ENCODE data around the gene FAM184B. TPM values are rescaled to one million over a fixed set of nuclear protein-coding genes. Genes with fewer than 3 reads are reported as not detected.

The FAM184B gene
- total RNA-seq, 1 experiment from 2014 or later = 0.09 TPM

DNA sequence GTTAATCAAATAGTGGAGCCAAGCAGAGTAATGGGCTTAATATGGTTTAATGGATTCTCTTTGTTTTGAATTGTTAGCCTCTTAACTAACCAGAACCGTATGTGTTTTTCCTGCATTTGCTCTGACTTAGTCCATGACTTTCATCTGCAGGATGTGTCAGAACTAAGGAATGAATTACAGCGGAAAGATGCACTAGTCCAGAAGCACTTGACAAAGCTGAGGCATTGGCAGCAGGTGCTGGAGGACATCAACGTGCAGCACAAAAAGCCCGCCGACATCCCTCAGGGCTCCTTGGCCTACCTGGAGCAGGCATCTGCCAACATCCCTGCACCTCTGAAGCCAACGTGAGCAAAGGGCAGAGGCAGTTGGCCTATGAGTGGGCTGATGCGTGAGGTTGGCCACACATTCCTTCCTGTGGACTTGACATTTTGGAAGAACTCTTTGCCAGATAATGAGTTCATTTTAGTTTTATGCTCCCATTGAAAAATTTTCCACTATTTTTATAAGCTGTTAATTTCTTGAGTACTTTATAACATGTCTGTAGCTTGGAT is 157.9 kb downstream of the FAM184B start:
- Mint-ChIP-seq H3K27me3 (ENCODE audit: low read depth) (no peaks in the 10 kb centered on the region), H3K36me3 (ENCODE audit: insufficient read depth in 1 of 3, low read depth in 3 of 3) (peaks cover 59 to 95% (median 91%) of the 10 kb centered on the region in 3 experiments), H3K4me3 (no peak overlapping the region), H3K9me3 (no peaks in the 10 kb centered on the region), H3K27ac (no peak overlapping the region), H3K4me1 (peaks cover 2 to 3% of the 10 kb centered on the region in 2 experiments; a peak in 3 of 4 replicates)
- no peak overlapping the region for H4K5ac ChIP-seq (ENCODE audit: insufficient read length, low read depth, low read length)
- no peak overlapping the region for H3T11ph ChIP-seq (ENCODE audit: low read length)
- H2BK12ac ChIP-seq (ENCODE audit: insufficient read length, low read depth, low read length) = no peak overlapping the region
- no peak overlapping the region for H3K9ac ChIP-seq (ENCODE audit: extremely low read depth, insufficient read length, low read length)
- no peaks in the 10 kb centered on the region for H3K23me2 ChIP-seq (ENCODE audit: insufficient read length, low read depth, low read length, poor library complexity, severe bottlenecking)
- H2BK20ac ChIP-seq (ENCODE audit: low read depth, low read length, poor library complexity, severe bottlenecking) = no peak overlapping the region
- no peaks in the 10 kb centered on the region for H3K4me1 ChIP-seq (ENCODE audit: insufficient read depth, low read length)
- H4K20me1 ChIP-seq (ENCODE audit: control insufficient read depth, insufficient read depth, insufficient read length) = no peaks in the 10 kb centered on the region
- no peak overlapping the region for H3K14ac ChIP-seq (ENCODE audit: insufficient read depth, low read length)
- no peak overlapping the region for H3K18ac ChIP-seq (ENCODE audit: insufficient read length, low read depth, low read length)
- DNase-seq = no peak
- H2AK5ac ChIP-seq (ENCODE audit: insufficient read length, low read length) = no peak overlapping the region
- H4K91ac ChIP-seq (ENCODE audit: insufficient read length, low read depth, low read length) = no peak overlapping the region
- no peaks in the 10 kb centered on the region; the same call in 1 of the 2 replicates for H3K27me3 ChIP-seq (ENCODE audit: insufficient read depth, low read length)
- H2BK5ac ChIP-seq (ENCODE audit: insufficient read length, low read length) = no peak overlapping the region
- H3K9me3 ChIP-seq (ENCODE audit: control insufficient read depth, low read depth, low read length) = no peaks in the 10 kb centered on the region
- no peak overlapping the region for H3K4ac ChIP-seq (ENCODE audit: low read depth, low read length)
- no peak overlapping the region for H3K27ac ChIP-seq (ENCODE audit: insufficient read length, low read depth, low read length)
- no peak overlapping the region for H3K4me2 ChIP-seq (ENCODE audit: insufficient read depth, insufficient read length, low read length)
- no peak overlapping the region for H2AFZ ChIP-seq (ENCODE audit: low read length)
- WGBS (ENCODE audit: extremely low coverage, insufficient read length, low lambda C conversion rate) = no CpG with 5 or more reads among the region's 7 CpGs
- H4K8ac ChIP-seq (replicated peaks; ENCODE audit: insufficient read length, low read depth, low read length) = no peak overlapping the region
- peaks cover 4% of the 10 kb centered on the region; the same call in 1 of the 2 replicates for H3K79me2 ChIP-seq (ENCODE audit: insufficient read depth, low read length)
- TF ChIP-seq CTCF (conservative IDR thresholded peaks at IDR 0.05) = no peak
- H3K56ac ChIP-seq (ENCODE audit: insufficient read length, low read depth, low read length) = no peak overlapping the region
- no peak overlapping the region for H3K23ac ChIP-seq (ENCODE audit: insufficient read length, low read depth, low read length)
- H2BK120ac ChIP-seq (ENCODE audit: low read depth, low read length, poor library complexity, severe bottlenecking) = no peak overlapping the region
- H2BK15ac ChIP-seq (ENCODE audit: low read depth, low read length) = no peak overlapping the region
- H3K79me1 ChIP-seq (ENCODE audit: insufficient read depth, low read depth, low read length, poor library complexity, severe bottlenecking) = peaks cover 13% of the 10 kb centered on the region
